Measurements from ENCODE around the gene NOL3.

GRCh38 chr16:67161595-67162058 lies 8.7 kb upstream of the NOL3 start:
- TF ChIP-seq EZH2 (IDR thresholded peaks at IDR 0.05; ENCODE audit: borderline replicate concordance, low read depth, low read length, severe bottlenecking) (no peak), CTCF (IDR thresholded peaks at IDR 0.05; ENCODE audit: extremely low read depth in 1 of 2, insufficient read depth in 1 of 2, low read depth in 1 of 2, low read length in 2 of 2) (no peak), POLR2AphosphoS5 (IDR thresholded peaks at IDR 0.05; ENCODE audit: insufficient read depth, low read depth, low read length) (no peak), FOS (IDR thresholded peaks at IDR 0.05; ENCODE audit: borderline replicate concordance, insufficient read depth, low read length) (no peak)
